GM19438 (cell line): ENCODE measurements around the gene BLNK.

Experiments
- ATAC-seq: cut with Tn5 transposase; IDR thresholded peaks from one replicate; pipeline ENCODE4 v1.9.1; 2021; ENCODE audit warnings: low read depth; ENCODE audit not compliant: unreplicated experiment

The BLNK gene

GRCh38 chr10:96289218-96289910, 18.0 kb upstream of the BLNK start:
- no peak for ATAC-seq

DNA sequence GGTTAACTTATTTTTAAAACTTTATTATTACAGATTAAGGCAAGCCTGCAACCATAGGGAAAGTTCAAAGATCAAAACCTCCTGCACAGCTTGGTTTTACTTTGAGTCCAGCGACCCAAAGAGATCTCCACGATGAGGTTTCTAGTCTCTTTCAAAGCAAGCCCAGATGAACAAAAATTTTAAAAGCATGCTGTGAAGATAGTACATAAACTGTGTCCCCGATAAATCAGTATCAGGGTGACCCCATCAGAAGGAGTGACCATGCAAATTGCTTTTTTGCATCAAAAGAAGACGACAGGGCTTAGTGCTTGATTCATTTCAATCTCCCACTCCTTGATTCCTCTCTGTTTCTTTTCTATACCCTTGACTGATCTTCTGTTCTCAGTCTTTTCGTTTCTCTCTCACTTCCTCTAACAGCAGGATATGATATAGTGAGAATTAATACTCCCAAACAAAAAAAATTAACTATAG, 16.8 kb upstream of the BLNK start:
- peak; percentile 48 for ATAC-seq

DNA sequence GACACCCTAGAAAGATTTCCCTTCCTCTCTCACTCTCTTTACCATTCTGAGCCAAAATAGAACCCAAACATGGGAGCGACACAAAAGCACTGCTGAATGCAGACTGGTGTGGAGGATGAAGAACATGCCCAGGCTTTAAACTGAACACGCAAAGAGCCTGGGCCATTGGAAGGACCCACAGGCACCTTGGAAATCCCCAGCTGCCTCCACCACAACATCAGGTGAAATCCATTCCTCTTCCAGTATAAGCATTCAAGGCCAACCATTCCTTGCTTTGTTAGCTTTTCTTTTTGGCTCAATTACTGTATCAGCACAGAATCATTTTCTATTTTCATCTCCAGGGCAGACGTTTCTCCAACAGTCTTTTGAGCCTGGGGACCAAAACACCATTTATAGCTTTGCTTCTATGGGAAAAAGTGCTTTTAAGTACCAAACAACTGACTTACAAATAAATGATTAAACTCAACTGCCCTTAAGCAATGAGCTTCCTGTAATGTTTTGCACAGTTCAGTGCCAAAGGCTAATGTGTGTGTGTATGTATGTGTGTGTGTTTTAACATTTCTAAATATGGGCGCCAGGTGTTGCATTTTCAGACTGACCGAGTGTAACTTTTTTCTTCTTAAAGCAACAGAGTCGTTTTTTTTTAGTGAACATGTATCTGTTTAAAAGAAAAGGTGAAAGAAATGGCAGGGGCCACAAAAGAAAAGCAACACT, 16.2 kb upstream of the BLNK start:
- ATAC-seq = no peak

DNA sequence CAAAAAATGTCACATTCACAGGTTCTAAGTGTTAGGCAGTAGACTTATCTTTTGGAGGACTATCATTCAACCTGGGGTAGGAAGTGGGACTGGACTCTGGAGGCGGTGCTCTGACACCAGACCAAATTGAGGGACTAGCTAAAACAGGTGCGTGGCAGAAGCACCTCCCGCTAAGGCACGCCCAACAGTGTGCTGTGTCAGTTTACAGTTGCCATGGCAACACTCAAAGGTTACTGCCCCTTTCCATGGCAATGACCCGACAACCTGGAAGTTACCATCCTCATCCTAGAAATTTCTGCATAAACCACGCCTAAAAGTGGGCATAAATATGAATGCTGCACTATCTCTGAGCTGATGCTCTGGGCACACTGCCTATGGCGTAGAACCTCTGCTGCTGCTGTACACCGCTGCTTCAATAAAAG, 14.0 kb upstream of the BLNK start:
- no peak for ATAC-seq

DNA sequence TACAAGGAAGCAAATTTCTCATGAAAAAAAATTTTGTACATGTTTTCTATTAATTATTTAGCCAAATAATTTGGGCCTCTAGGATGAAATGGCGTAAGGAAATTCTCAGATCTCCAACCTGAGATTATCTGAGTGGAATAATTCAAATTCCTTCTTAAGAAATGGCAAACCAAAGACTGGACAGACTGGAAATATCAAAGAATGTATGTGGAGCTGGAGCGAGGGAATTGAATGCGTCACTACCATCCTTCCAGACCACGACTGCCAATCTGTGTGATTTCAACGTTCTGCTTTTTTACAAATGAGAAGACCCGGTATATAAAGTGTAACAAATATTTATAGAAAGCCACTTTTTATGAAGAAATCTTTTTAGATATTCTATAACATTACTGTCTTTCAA, 12.4 kb upstream of the BLNK start:
- no peak for ATAC-seq

DNA sequence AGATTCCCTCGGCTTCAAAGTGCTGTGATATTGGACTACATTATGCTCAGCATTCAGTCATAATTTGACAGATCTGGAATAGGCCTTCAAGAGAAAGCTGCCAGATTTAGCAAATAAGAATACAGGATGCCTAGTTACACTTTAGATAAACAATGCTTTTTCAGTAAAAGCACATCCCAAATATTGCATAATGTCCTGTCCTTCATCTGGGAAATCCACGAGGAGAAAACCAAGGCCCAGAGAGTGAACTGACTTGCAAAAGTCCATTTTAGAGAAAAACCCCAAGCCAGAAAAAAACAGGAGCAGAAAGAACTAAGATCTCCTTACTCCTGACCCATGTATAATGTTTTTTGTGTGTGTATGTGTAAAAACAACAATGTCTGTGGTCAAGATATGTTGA, 12.0 kb upstream of the BLNK start:
- ATAC-seq = no peak

DNA sequence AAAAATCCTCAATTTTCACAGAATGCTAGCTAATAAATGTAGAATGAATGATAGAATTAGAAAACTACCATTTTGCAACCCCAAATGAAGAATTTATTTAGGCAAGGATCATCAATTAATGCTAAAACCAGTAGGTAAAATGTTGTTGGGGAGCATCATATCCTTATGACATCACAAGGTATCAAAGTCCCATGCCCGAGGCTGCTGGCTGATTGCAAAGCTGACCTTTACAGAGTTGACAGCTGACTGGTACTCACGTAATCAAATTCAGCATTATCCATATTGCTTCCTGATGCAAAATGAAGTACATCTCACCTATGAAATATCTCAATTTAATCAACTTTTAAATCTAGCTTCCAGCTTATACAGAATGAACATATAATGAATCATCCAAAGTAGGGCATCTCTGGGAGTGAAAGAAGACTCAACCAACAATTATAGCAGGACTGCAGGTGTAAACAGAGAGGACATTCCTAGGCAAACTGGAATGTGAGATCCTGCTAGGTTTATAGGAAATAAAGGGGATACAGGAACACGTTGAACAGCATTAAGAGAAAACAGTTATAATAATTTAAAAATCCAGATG, 10.2 kb upstream of the BLNK start:
- ATAC-seq = no peak

- no peak for ATAC-seq
Measured at GRCh38 chr10:96280859-96281258, 9.5 kb upstream of the BLNK start.

- no peak for ATAC-seq
Measured at GRCh38 chr10:96279191-96279641, 7.8 kb upstream of the BLNK start.

DNA sequence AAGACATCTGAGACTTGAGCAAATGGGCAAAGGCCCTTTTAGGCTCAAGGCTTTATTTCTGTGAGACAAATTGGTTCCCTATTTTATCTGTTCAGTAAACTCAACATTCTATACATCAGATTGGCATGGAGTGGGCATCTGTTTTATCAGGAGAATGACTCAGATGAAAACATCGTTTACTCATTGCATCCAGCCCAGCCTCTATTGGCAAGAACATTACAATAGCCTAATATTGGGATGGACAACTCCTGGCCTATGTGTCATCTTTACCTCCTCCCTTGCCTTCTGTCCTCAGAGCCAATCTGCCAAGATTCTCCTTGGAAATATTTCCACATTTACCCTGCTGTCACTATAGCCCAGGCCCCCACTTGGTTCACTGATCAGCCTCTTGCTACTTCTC, 5.5 kb upstream of the BLNK start:
- ATAC-seq = no peak

GRCh38 chr10:96276426-96276825, 5.1 kb upstream of the BLNK start:
- no peak for ATAC-seq

- no peak for ATAC-seq
Measured at GRCh38 chr10:96275685-96276418, 4.5 kb upstream of the BLNK start.

DNA sequence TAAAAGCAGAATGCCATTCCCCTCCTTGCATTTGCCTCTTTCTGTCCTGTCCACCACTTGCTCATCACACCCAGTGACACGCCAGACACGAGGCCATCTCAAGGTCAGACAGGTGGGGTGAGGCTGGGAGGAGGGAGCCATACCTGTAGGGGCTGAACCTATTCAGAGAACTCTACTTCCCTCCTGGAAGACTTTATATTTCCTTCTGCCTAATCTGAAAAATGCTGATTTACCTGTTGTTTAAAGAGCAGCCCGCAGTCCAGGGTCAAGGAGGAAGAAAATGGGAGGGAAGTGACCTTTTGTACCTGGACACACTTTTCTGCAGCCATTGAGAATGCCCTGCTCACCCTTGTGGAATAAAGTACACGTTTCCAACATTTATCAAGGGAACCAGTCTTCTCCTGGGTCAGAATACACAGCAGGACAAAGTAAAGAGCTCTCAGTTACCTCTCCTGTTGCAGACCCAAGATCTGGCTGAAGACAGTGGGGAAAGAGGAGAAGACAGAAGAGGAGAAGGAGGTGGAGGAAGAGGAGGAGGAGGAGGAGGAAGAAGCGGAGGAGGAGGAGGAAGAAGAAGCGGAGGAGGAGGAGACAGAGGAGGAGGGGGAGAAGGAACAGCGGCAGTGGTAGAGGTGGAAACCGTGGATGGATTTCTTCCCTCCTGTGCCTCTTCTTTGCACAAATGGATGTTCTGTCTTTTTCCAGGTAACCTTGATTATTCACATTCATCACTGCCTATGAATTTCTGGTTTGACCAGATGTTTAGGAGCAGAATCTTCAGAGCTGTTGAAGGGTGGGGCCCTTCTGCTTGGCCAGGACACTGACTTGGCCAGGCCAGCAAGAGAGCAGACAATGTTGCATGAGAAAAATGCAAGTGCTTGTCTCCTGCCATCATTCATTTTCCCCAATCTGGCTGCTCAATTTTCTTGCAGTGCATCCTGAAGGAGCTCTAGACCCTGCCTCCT, 1.2 kb upstream of the BLNK start:
- ATAC-seq = no peak

DNA sequence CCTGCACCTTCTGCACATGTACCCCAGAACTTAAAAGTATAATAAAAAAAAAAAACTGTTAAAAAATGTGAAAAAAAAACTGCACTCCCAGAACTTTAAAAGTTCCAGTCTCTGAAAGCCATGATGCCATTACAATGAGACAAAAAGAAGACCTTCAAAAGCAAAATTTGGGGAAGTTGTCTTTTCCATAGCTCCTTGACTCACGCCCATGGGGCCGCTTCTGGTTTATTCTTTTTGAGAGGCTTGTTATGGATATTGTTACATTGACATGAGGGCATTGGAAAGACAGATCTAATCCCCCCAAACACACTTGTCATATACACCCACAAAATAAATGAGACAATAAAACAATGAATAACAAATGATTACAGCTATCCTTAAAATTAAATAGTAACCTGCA, 798 bp downstream of the BLNK start:
- ATAC-seq = no peak

GRCh38 chr10:96269438-96270300, 1.7 kb downstream of the BLNK start:
- ATAC-seq = no peak

GRCh38 chr10:96268341-96268909, 2.9 kb downstream of the BLNK start:
- ATAC-seq = no peak

DNA sequence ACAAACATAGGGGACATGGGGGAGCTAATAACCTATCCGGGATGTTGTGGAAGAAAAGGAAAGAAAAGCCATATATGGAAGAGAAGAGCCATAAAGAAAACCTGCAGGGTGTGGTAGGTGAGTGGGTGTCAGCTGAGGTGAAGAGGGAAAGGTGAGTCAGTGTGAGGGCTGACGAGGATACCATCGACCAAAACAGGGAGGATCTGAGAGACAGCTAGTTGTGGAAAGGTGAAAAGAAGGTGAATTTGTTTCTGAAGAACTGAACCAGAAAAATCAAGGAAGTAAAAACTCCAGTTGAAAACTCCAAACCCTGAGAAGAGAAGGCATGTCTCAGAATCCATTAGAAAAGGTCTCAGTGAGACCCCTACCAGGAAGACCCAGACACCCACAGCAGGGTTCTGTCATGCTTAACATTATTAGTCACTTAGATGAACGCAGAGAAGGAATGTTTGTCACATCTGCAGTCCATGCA, 4.1 kb downstream of the BLNK start:
- ATAC-seq = no peak

- no peak for ATAC-seq
Measured at GRCh38 chr10:96266118-96266770, 5.1 kb downstream of the BLNK start.
